Measurements from ENCODE around the gene SLFN12L.

- TF ChIP-seq, protein P1, sequence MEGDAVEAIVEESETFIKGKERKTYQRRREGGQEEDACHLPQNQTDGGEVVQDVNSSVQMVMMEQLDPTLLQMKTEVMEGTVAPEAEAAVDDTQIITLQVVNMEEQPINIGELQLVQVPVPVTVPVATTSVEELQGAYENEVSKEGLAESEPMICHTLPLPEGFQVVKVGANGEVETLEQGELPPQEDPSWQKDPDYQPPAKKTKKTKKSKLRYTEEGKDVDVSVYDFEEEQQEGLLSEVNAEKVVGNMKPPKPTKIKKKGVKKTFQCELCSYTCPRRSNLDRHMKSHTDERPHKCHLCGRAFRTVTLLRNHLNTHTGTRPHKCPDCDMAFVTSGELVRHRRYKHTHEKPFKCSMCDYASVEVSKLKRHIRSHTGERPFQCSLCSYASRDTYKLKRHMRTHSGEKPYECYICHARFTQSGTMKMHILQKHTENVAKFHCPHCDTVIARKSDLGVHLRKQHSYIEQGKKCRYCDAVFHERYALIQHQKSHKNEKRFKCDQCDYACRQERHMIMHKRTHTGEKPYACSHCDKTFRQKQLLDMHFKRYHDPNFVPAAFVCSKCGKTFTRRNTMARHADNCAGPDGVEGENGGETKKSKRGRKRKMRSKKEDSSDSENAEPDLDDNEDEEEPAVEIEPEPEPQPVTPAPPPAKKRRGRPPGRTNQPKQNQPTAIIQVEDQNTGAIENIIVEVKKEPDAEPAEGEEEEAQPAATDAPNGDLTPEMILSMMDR (IDR thresholded peaks at IDR 0.05): no peak
- no peak for TF ChIP-seq POLR2A (IDR thresholded peaks at IDR 0.05)
Observed at GRCh38 chr17:35479271-35479670, 58.2 kb downstream of the SLFN12L start.
